Cortex of kidney (tissue), 1 donor: ENCODE results near the gene CNTRL.
"Not testable (repeated sequence)": the region's sequence is repeated elsewhere in the genome, so short reads cannot be mapped to it uniquely, and the experiment has no call there.

ENCODE experiments used
- DNase-seq: peaks from one replicate; lab custom pipeline; 2025; lab: John Stamatoyannopoulos, UW

Gene CNTRL

GRCh38 chr9:121073038-121073437 lies 1.7 kb upstream of the CNTRL start:
- DNase-seq = no peak

- no peak for DNase-seq
Measured at GRCh38 chr9:121075251-121076036, 689 bp downstream of the CNTRL start.

GRCh38 chr9:121082075-121082474 lies 7.3 kb downstream of the CNTRL start:
- no peak for DNase-seq

- DNase-seq = no peak
Measured at GRCh38 chr9:121085661-121086060, 10.9 kb downstream of the CNTRL start.

GRCh38 chr9:121088576-121088975 lies 13.8 kb downstream of the CNTRL start:
- no peak for DNase-seq

- DNase-seq = not testable (repeated sequence)
Measured at GRCh38 chr9:121090743-121091142, 16.0 kb downstream of the CNTRL start.

- DNase-seq = no peak
Measured at GRCh38 chr9:121095057-121095456, 20.3 kb downstream of the CNTRL start.

GRCh38 chr9:121098567-121099198 lies 23.9 kb downstream of the CNTRL start:
- no peak for DNase-seq

- not testable (repeated sequence) for DNase-seq
Measured at GRCh38 chr9:121104054-121104453, 29.3 kb downstream of the CNTRL start.

- DNase-seq = no peak
Measured at GRCh38 chr9:121105531-121105930, 30.8 kb downstream of the CNTRL start.

GRCh38 chr9:121107029-121107428 lies 32.3 kb downstream of the CNTRL start:
- DNase-seq = no peak

- no peak for DNase-seq
Measured at GRCh38 chr9:121107881-121108280, 33.1 kb downstream of the CNTRL start.

GRCh38 chr9:121115466-121115865 lies 40.7 kb downstream of the CNTRL start:
- no peak for DNase-seq

GRCh38 chr9:121118266-121118665 lies 43.5 kb downstream of the CNTRL start:
- DNase-seq = no peak

- no peak for DNase-seq
Measured at GRCh38 chr9:121120386-121120785, 45.6 kb downstream of the CNTRL start.

- peak; percentile 11 for DNase-seq
Measured at GRCh38 chr9:121121582-121122087, 46.9 kb downstream of the CNTRL start.

- DNase-seq = no peak
Measured at GRCh38 chr9:121122246-121123032, 47.7 kb downstream of the CNTRL start.

GRCh38 chr9:121123816-121124535 lies 49.2 kb downstream of the CNTRL start:
- no peak for DNase-seq

- no peak for DNase-seq
Measured at GRCh38 chr9:121125590-121125989, 50.8 kb downstream of the CNTRL start.

GRCh38 chr9:121129384-121129783 lies 54.6 kb downstream of the CNTRL start:
- DNase-seq = not testable (repeated sequence)

- no peak for DNase-seq
Measured at GRCh38 chr9:121133104-121133816, 58.5 kb downstream of the CNTRL start.
